Measurements from ENCODE around the gene NUDT16L1.

DNA sequence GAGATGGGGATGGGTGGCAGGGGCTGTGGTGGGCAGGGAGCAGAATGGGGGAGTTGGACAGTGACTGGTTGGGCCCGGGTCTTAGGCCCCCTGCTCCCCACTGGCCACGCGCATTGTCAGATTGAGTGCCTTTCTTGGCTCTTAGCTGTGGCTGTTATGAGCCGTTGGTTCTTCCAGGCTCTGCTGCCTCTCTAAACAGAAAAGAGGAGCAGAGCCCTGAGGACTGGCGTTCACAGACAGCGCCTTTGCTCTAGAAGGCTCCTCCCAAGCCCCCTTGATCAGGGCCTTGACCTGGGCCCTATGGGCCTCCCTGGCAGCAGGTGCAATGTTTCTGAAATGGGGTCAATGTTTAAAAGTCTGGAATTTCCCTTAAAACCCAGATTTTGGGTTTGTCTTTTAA, 14.8 kb upstream of the NUDT16L1 start:
- no peak for TF ChIP-seq POLR2A (IDR thresholded peaks at IDR 0.05)
- no peak for TF ChIP-seq CTCF (IDR thresholded peaks at IDR 0.05)
